Activated T-cell treated with anti-CD3 and anti-CD28 coated beads for 24 hours (primary cell): Measurements from ENCODE around the gene ALDH2.
"Not testable (repeated sequence)": the region's sequence is repeated elsewhere in the genome, so short reads cannot be mapped to it uniquely, and the experiment has no call there.

Experiments
- DNase-seq: peaks from one replicate; pipeline ENCODE4 v3.0.0-alpha.2; 2020; ENCODE audit warnings: low read depth

ALDH2 gene

GRCh38 chr12:111766608-111767361 is at the start of gene ALDH2:
ALDH2 (plus strand) TSS chr12:111766933; CDS start chr12:111766983, 50 bp downstream.
- no peak for DNase-seq

GRCh38 chr12:111719316-111719715 is 47.4 kb upstream of the ALDH2 start:
- DNase-seq: not testable (repeated sequence)

- DNase-seq: no peak
These were observed 46.3 kb upstream of the ALDH2 start for GRCh38 chr12:111720457-111720856.

- DNase-seq: not testable (repeated sequence)
These were observed 42.9 kb upstream of the ALDH2 start for GRCh38 chr12:111723646-111724360.

GRCh38 chr12:111728795-111729194 is 37.9 kb upstream of the ALDH2 start:
- no peak for DNase-seq

- DNase-seq: no peak
These were observed 36.3 kb upstream of the ALDH2 start for GRCh38 chr12:111730420-111730819.

- no peak for DNase-seq
These were observed 33.9 kb upstream of the ALDH2 start for GRCh38 chr12:111732786-111733185.

- no peak for DNase-seq
These were observed 33.3 kb upstream of the ALDH2 start for GRCh38 chr12:111733340-111733915.

- not testable (repeated sequence) for DNase-seq
These were observed 27.2 kb upstream of the ALDH2 start for GRCh38 chr12:111739524-111739923.

- DNase-seq: no peak
These were observed 25.4 kb upstream of the ALDH2 start for GRCh38 chr12:111741235-111741812.

- DNase-seq: no peak
These were observed 21.5 kb upstream of the ALDH2 start for GRCh38 chr12:111745211-111745610.

- no peak for DNase-seq
These were observed 19.4 kb upstream of the ALDH2 start for GRCh38 chr12:111747333-111747732.

- no peak for DNase-seq
These were observed 18.5 kb upstream of the ALDH2 start for GRCh38 chr12:111748151-111748672.

- no peak for DNase-seq
These were observed 17.9 kb upstream of the ALDH2 start for GRCh38 chr12:111748867-111749266.

- DNase-seq: no peak
These were observed 17.3 kb upstream of the ALDH2 start for GRCh38 chr12:111749391-111749790.

- DNase-seq: no peak
These were observed 13.4 kb upstream of the ALDH2 start for GRCh38 chr12:111753144-111753881.

- no peak for DNase-seq
These were observed 12.1 kb upstream of the ALDH2 start for GRCh38 chr12:111754671-111755070.

- DNase-seq: no peak
These were observed 10.5 kb upstream of the ALDH2 start for GRCh38 chr12:111756196-111756595.

GRCh38 chr12:111756681-111757080 is 10.1 kb upstream of the ALDH2 start:
- no peak for DNase-seq

GRCh38 chr12:111757361-111758119 is 9.2 kb upstream of the ALDH2 start:
- DNase-seq: no peak

- no peak for DNase-seq
These were observed 8.6 kb upstream of the ALDH2 start for GRCh38 chr12:111758120-111758561.
